ENCODE measurements around the gene NRAP. TPM values are rescaled to one million over a fixed set of nuclear protein-coding genes. Genes with fewer than 3 reads are reported as not detected.

The NRAP gene
- total RNA-seq, 1 donor from 2014 or later, result not detected

DNA sequence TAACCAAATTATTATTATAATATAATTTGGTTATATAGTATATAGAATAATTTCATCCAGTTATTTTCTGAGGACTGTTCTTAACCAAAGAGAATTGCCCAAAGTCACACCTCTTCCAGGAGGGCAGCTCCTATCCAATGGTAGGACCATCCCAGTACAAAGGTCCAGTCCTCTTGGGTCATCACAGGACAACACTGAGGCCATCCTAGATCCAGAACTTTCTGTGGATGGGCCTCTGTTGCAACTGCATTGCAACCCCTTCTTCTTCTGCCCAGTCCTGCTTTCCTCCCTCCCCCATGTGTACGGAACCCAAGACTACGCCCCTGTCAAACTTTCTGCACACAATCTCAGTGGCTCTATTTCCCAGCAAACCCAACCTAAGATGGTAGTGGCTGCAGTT, 116.4 kb downstream of the NRAP start:
- Mint-ChIP-seq H3K4me1 (ENCODE audit: low read depth) (peaks cover 33% of the 10 kb centered on the region), H3K27me3 (no peaks in the 10 kb centered on the region), H3K4me3 (ENCODE audit: low read depth) (no peak overlapping the region), H3K9me3 (ENCODE audit: low read depth) (no peaks in the 10 kb centered on the region), H3K27ac (no peak overlapping the region), H3K36me3 (ENCODE audit: insufficient read depth) (no peaks in the 10 kb centered on the region)
- TF ChIP-seq CTCF (IDR thresholded peaks at IDR 0.05; ENCODE audit: unreplicated experiment), result no peak
- no peak for DNase-seq (ENCODE audit: low spot score, unreplicated experiment)

DNA sequence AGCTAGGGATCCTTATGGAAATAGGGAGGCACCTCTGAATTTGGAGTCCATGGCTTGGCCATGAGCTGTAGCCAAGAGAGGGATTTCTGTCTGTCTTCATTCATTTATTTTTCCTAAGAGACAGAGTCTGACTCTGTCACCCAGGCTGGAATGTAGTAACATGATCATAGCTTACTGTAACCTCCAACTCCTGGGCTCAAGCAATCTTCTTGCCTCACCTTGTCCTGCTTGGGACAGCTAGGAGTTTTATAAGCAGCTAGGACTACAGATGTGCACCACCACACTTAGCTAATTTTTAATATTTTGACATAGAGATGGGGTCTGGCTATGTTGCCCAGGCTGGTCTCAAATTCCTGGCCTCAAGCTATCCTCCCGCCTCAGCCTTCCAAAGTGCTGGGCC, 119.4 kb downstream of the NRAP start:
- H3K27me3 Mint-ChIP-seq, result no peaks in the 10 kb centered on the region

DNA sequence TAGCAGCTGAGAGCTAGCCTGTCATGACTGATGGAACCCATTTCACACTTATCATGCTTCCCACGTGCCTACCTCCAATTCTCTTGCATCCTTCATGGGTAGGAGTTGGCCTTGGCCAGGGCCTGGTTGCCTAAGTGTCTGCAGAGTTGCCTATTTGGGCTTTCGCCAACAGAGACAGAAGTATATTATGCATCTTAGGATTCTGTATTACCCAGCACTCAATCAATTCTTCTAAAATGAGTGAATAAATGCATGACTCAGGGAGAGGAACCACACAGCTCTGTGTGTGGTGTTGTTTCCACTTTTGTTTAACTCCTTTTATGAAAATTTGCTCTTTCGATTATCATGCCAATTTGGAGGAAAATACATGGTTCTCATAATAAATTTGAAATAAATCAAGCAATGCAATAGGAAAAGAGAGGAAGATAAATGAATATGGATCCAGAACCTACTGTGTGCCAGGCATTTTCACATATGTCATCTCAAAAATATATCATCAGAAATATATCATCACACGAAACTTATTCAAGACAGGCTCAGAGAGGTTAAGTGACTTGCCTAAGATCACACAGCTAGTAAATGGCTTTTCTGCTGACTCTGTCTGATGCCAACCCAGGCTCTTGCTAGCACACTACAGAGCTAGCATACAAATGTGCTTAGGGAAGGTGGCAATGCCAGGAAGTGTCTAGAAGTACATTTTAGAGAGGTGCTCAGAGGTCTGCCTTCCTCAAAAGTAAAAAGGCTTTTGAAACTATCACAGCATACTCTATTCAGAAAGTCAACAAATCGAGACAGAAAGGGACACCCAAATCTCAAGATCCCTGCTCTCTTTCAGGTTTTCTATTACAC, 120.5 kb downstream of the NRAP start:
- no peaks in the 10 kb centered on the region for H3K27me3 Mint-ChIP-seq
- H3K4me3 Mint-ChIP-seq (ENCODE audit: low read depth), result no peak overlapping the region
- no peaks in the 10 kb centered on the region for H3K36me3 Mint-ChIP-seq (ENCODE audit: insufficient read depth)
- TF ChIP-seq CTCF (IDR thresholded peaks at IDR 0.05; ENCODE audit: unreplicated experiment), result no peak
- H3K27ac Mint-ChIP-seq, result no peak overlapping the region
- DNase-seq (ENCODE audit: low spot score, unreplicated experiment), result no peak
- peaks cover 35% of the 10 kb centered on the region for H3K4me1 Mint-ChIP-seq (ENCODE audit: low read depth)
- no peaks in the 10 kb centered on the region for H3K9me3 Mint-ChIP-seq (ENCODE audit: low read depth)

More for the DNA sequence above, 119.4 kb downstream of the NRAP start:
- H3K9me3 Mint-ChIP-seq (ENCODE audit: low read depth), result no peaks in the 10 kb centered on the region
- H3K36me3 Mint-ChIP-seq (ENCODE audit: insufficient read depth), result no peaks in the 10 kb centered on the region
- H3K4me3 Mint-ChIP-seq (ENCODE audit: low read depth), result no peak overlapping the region
- no peak overlapping the region for H3K27ac Mint-ChIP-seq
- DNase-seq (ENCODE audit: low spot score, unreplicated experiment), result no peak
- H3K4me1 Mint-ChIP-seq (ENCODE audit: low read depth), result peaks cover 30% of the 10 kb centered on the region
- TF ChIP-seq CTCF (IDR thresholded peaks at IDR 0.05; ENCODE audit: unreplicated experiment), result no peak

DNA sequence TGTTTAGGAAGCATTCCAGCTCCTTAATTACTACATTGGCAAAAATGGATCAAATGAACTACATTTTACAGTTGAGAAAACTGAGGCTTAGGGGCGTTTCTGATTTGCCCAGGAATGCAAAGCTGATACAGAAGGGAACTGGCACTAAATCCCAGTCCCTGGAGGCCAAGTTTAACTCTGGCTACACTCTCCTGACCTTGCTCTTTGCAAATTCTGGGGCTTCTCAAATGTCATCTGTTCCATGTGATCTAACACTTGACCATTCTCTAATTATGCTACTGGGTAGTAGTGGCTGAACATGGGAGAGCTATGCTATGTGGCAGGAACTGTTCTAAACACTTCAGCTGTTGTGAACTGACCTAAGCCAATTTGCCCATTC, 122.3 kb downstream of the NRAP start:
- no peak for TF ChIP-seq CTCF (IDR thresholded peaks at IDR 0.05; ENCODE audit: unreplicated experiment)
- no peaks in the 10 kb centered on the region for H3K9me3 Mint-ChIP-seq (ENCODE audit: low read depth)
- no peak overlapping the region for H3K4me3 Mint-ChIP-seq (ENCODE audit: low read depth)
- H3K4me1 Mint-ChIP-seq (ENCODE audit: low read depth), result peaks cover 48% of the 10 kb centered on the region
- no peaks in the 10 kb centered on the region for H3K27me3 Mint-ChIP-seq
- H3K36me3 Mint-ChIP-seq (ENCODE audit: insufficient read depth), result no peaks in the 10 kb centered on the region
- H3K27ac Mint-ChIP-seq, result peak overlapping the region; percentile 89
- no peak for DNase-seq (ENCODE audit: low spot score, unreplicated experiment)

DNA sequence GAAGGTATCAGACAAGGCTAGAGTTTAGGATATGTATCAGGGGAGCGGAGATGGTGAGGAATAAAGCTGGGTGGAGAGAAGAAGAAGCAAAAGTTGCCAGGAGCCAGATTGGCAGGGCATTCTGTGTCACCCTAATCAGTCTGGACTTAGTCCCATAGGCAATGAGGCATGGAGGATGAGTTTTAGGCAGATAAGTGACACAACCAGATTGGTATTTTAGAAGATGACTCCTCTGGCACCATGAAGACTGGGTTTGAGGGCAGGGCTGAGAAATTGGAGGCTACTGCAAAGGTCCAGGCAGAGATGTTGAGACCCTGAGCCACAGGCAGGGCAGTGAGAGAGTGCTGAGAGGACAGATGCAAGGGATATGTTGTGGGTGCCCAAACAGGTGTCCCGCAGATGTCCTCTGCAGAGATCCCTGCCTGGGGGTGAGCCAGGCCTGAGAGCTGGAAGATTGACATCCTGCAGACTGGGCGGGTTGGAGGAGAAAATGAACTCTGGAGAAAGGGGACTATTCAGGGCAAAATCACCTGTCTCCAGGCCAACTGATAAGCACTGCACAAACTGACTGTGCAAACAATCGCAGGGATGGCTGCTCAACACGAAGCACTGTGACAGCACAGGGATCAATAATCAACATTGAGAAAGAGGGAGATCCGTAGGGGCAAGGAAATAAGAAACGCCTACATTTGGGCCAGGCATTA, 122.8 kb downstream of the NRAP start:
- Mint-ChIP-seq H3K27ac (peak overlapping the region; percentile 89), H3K27me3 (no peaks in the 10 kb centered on the region), H3K36me3 (ENCODE audit: insufficient read depth) (no peaks in the 10 kb centered on the region), H3K4me1 (ENCODE audit: low read depth) (peaks cover 52% of the 10 kb centered on the region), H3K4me3 (ENCODE audit: low read depth) (no peak overlapping the region), H3K9me3 (ENCODE audit: low read depth) (no peaks in the 10 kb centered on the region)
- peak; percentile 30 for DNase-seq (ENCODE audit: low spot score, unreplicated experiment)
- TF ChIP-seq CTCF (IDR thresholded peaks at IDR 0.05; ENCODE audit: unreplicated experiment), result no peak

All from progenitor cell of endocrine pancreas (in vitro differentiated cells).